Hepatocyte (in vitro differentiated cells): ENCODE results near the gene B3GAT1. TPM values are rescaled to one million over a fixed set of nuclear protein-coding genes. Genes with fewer than 3 reads are reported as not detected.

ENCODE experiments used
- DNase-seq: peaks from one replicate; pipeline ENCODE4 v3.0.0-alpha.2; 2016; ENCODE audit warnings: low spot score
- H2AFZ ChIP-seq: fragments of 200-600 bp; sonication (generic); 2 replicates; pipeline ENCODE4 v1.6.0; 2016; ENCODE audit warnings: antibody characterized with exemption, mild to moderate bottlenecking
- H3K27ac ChIP-seq: fragments of 200-600 bp; sonication (generic); 2 replicates; pipeline ENCODE4 v1.5.1; 2016; ENCODE audit warnings: mild to moderate bottlenecking
- H3K27me3 ChIP-seq: fragments of 200-600 bp; sonication (generic); 2 replicates; pipeline ENCODE4 v1.6.1; 2016
- H3K36me3 ChIP-seq: fragments of 200-600 bp; sonication (generic); replicated peaks from 2 replicates; pipeline ENCODE4 v1.5.1; 2016; ENCODE audit warnings: low read depth; ENCODE audit not compliant: insufficient read depth
- H3K4me1 ChIP-seq: fragments of 200-600 bp; sonication (generic); 2 replicates; pipeline ENCODE4 v1.5.1; 2016; ENCODE audit warnings: mild to moderate bottlenecking, moderate library complexity; ENCODE audit not compliant: insufficient read depth
- H3K4me2 ChIP-seq: fragments of 200-600 bp; sonication (generic); 2 replicates; pipeline ENCODE4 v1.6.0; 2016
- H3K4me3 ChIP-seq: fragments of 200-600 bp; sonication (generic); 2 replicates; pipeline ENCODE4 v1.5.1; 2016; ENCODE audit warnings: mild to moderate bottlenecking
- H3K79me2 ChIP-seq: fragments of 200-600 bp; sonication (generic); 2 replicates; pipeline ENCODE4 v1.6.0; 2017; ENCODE audit warnings: mild to moderate bottlenecking
- H3K9me2 ChIP-seq: fragments of 200-600 bp; sonication (generic); replicated peaks from 2 replicates; pipeline ENCODE4 v1.6.0; 2017; ENCODE audit warnings: mild to moderate bottlenecking; ENCODE audit not compliant: insufficient read depth
- H3K9me3 ChIP-seq: fragments of 200-600 bp; sonication (generic); 2 replicates; pipeline ENCODE4 v1.5.1; 2016; ENCODE audit warnings: low read depth, mild to moderate bottlenecking
- H4K20me1 ChIP-seq: fragments of 200-600 bp; sonication (generic); 2 replicates; pipeline ENCODE4 v1.6.0; 2016; ENCODE audit warnings: mild to moderate bottlenecking; ENCODE audit not compliant: insufficient read depth, poor library complexity, severe bottlenecking
- CTCF ChIP-seq: fragments of 200-600 bp; sonication (generic); IDR thresholded peaks from 2 replicates; pipeline ENCODE4 v1.5.1; 2016; ENCODE audit warnings: antibody characterized with exemption, mild to moderate bottlenecking; ENCODE audit not compliant: poor library complexity
- EZH2 ChIP-seq: fragments of 200-600 bp; sonication (generic); IDR thresholded peaks from 2 replicates; pipeline ENCODE4 v1.6.1; 2016; ENCODE audit warnings: antibody characterized with exemption, mild to moderate bottlenecking, borderline replicate concordance
- EZH2phosphoT487 ChIP-seq: fragments of 200-600 bp; sonication (generic); IDR thresholded peaks from one replicate; pipeline ENCODE4 v1.6.1; 2018; ENCODE audit warnings: antibody characterized with exemption, mild to moderate bottlenecking, low read depth, moderate library complexity; ENCODE audit not compliant: unreplicated experiment, severe bottlenecking
- WGBS: methylation state at CpG from one replicate; pipeline ENCODE4 v1.1.6; 2016; ENCODE audit warnings: low lambda C conversion rate; ENCODE audit errors: missing lambda C conversion rate; 5-methylcytosine and 5-hydroxymethylcytosine counted together
- polyA plus RNA-seq: library from polyadenylated mRNA; unstranded; fragments of >200 nt; fragmentation: Nextera tagmentation; extraction: Ambion mirVana; gene quantifications from 2 replicates; pipeline ENCODE4 v1.2.1, GENCODE V29; 2016
- total RNA-seq: library from RNA; depleted of rRNA; stranded (reverse); fragments of >200 nt; gene quantifications from 2 replicates; pipeline ENCODE4 v1.2.3, GENCODE V29; 2014

B3GAT1 gene
- total and polyA plus RNA-seq, 2 experiments from 2014 or later: 0.17 to 0.40 TPM

- DNase-seq: no peak
- Histone ChIP-seq H3K9me2 (no peaks in the 10 kb centered on the region), H3K36me3 (no peaks in the 10 kb centered on the region), H2AFZ (no peak overlapping the region), H3K4me1 (no peaks in the 10 kb centered on the region), H3K27ac (no peak overlapping the region), H3K9me3 (no peaks in the 10 kb centered on the region), H3K4me2 (no peak overlapping the region), H3K27me3 (peaks cover 4% of the 10 kb centered on the region), H4K20me1 (no peaks in the 10 kb centered on the region), H3K4me3 (no peak overlapping the region), H3K79me2 (no peaks in the 10 kb centered on the region)
- TF ChIP-seq CTCF (no peak), EZH2phosphoT487 (no peak), EZH2 (no peak)
- WGBS: 85% methylated on average over 16 of the region's 16 CpGs
Measured at GRCh38 chr11:134425816-134426536, 13.9 kb upstream of the B3GAT1 start.

- Histone ChIP-seq H3K4me3 (no peak overlapping the region), H3K36me3 (no peaks in the 10 kb centered on the region), H3K79me2 (no peaks in the 10 kb centered on the region), H3K4me2 (no peak overlapping the region), H3K27me3 (peaks cover 4% of the 10 kb centered on the region), H3K9me3 (no peaks in the 10 kb centered on the region), H3K4me1 (no peaks in the 10 kb centered on the region), H2AFZ (no peak overlapping the region), H3K27ac (no peak overlapping the region), H3K9me2 (no peaks in the 10 kb centered on the region), H4K20me1 (no peaks in the 10 kb centered on the region)
- WGBS: 58% methylated on average over 2 of the region's 2 CpGs
- no peak for DNase-seq
- TF ChIP-seq EZH2phosphoT487 (no peak), CTCF (no peak)
Measured at GRCh38 chr11:134425413-134425812, 13.4 kb upstream of the B3GAT1 start.

- no peak overlapping the region for H3K27ac ChIP-seq
- peaks cover 4% of the 10 kb centered on the region for H3K27me3 ChIP-seq
- no peaks in the 10 kb centered on the region for H3K9me3 ChIP-seq
- H3K4me3 ChIP-seq: no peak overlapping the region
- no peaks in the 10 kb centered on the region for H3K36me3 ChIP-seq
- no peaks in the 10 kb centered on the region for H4K20me1 ChIP-seq
- no peak overlapping the region for H3K4me2 ChIP-seq
- 88% methylated on average over 10 of the region's 10 CpGs for WGBS
- no peak for TF ChIP-seq EZH2phosphoT487
- no peak for TF ChIP-seq CTCF
- no peak for TF ChIP-seq EZH2
- H2AFZ ChIP-seq: no peak overlapping the region
- no peaks in the 10 kb centered on the region for H3K9me2 ChIP-seq
- H3K4me1 ChIP-seq: no peaks in the 10 kb centered on the region
- DNase-seq: no peak
- H3K79me2 ChIP-seq: no peaks in the 10 kb centered on the region
Measured at GRCh38 chr11:134423106-134423505, 11.1 kb upstream of the B3GAT1 start.
